AG09309 (cell line): Measurements from ENCODE around the gene PIKFYVE.

Experiments used
- DNase-seq: peaks from one replicate; pipeline ENCODE4 v3.0.0-alpha.2; 2010; ENCODE audit warnings: low read depth
- H3K4me3 ChIP-seq: 2 replicates; pipeline ENCODE4 v1.5.1; 2011; ENCODE audit warnings: mild to moderate bottlenecking, low read depth, low read length, moderate library complexity; ENCODE audit not compliant: control insufficient read depth
- TF ChIP-seq, protein P1 (sequence below): IDR thresholded peaks from 2 replicates; pipeline ENCODE4 v1.5.1; 2011; ENCODE audit warnings: mild to moderate bottlenecking, low read depth, low read length, inconsistent platforms; ENCODE audit not compliant: insufficient read depth, control insufficient read depth; ENCODE audit errors: missing control alignments

Gene PIKFYVE

DNA sequence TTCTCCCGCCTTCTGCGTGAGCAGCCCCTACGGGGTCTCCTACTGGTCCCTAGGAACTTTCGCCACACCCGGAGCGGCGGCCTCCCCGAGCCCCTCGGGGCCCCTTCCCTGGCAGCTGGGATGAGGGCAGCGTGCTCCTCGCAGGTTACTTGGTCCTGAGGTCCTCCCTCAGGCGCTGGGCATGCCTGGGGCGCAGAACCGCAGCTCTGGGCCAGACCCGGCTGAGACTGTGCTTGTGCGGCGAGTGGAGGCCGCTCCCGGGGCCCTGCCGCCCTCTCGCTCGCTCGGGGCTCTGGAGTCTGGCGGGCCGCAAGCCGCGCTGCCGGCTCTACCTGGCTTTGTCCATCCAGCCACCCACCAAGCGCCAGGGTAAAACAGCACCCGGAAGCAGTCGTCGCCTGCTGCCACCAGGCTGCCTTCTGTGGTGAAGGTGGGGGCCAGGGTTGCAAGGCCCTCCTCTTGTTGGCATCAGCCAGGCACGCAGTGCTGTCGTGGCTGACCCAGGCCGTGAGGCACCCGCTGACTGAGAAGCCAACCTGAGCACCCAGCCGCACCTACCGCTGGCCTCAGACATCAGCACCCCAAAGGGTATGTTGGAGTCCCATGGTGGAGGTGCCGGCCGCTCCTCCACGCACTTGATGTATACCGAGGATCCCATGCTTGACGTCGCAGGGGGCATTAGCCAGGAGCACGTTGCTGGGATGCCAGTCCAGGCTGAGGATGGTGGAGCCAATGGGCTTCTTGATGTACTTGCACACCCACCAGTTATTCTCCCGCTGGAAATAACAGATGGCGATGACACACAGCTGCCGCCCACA lies 94.4 kb downstream of the PIKFYVE start:
- TF ChIP-seq, protein P1, sequence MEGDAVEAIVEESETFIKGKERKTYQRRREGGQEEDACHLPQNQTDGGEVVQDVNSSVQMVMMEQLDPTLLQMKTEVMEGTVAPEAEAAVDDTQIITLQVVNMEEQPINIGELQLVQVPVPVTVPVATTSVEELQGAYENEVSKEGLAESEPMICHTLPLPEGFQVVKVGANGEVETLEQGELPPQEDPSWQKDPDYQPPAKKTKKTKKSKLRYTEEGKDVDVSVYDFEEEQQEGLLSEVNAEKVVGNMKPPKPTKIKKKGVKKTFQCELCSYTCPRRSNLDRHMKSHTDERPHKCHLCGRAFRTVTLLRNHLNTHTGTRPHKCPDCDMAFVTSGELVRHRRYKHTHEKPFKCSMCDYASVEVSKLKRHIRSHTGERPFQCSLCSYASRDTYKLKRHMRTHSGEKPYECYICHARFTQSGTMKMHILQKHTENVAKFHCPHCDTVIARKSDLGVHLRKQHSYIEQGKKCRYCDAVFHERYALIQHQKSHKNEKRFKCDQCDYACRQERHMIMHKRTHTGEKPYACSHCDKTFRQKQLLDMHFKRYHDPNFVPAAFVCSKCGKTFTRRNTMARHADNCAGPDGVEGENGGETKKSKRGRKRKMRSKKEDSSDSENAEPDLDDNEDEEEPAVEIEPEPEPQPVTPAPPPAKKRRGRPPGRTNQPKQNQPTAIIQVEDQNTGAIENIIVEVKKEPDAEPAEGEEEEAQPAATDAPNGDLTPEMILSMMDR: no peak
- no peak overlapping the region for H3K4me3 ChIP-seq
- DNase-seq: no peak

- no peak overlapping the region for H3K4me3 ChIP-seq
- TF ChIP-seq, protein P1: no peak
- no peak for DNase-seq
Measured at GRCh38 chr2:208361077-208361441, 95.0 kb downstream of the PIKFYVE start.

DNA sequence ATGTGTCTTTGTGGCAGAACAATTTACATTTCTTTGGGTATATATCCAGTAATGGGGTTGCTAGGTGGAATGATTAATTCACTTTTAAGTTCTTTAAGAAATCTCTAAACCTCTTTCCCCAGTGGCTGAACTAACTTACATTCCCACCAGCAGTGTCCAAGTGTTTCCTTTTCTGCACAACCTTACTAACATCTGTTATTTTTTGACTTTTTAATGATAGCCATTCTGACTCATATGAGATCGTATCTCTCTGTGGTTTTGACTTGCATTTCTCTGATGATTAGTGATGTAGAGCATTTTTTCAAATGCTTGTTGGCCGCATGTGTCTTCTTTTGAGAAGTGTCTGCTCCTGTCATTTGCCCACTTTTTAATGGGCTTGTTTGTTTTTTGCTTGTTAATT lies 97.4 kb downstream of the PIKFYVE start:
- TF ChIP-seq, protein P1: no peak
- peak; percentile 47 for DNase-seq
- no peak overlapping the region for H3K4me3 ChIP-seq

- DNase-seq: no peak
- TF ChIP-seq, protein P1: no peak
- H3K4me3 ChIP-seq: no peak overlapping the region
Measured at GRCh38 chr2:208366215-208367127, 100.4 kb downstream of the PIKFYVE start.

DNA sequence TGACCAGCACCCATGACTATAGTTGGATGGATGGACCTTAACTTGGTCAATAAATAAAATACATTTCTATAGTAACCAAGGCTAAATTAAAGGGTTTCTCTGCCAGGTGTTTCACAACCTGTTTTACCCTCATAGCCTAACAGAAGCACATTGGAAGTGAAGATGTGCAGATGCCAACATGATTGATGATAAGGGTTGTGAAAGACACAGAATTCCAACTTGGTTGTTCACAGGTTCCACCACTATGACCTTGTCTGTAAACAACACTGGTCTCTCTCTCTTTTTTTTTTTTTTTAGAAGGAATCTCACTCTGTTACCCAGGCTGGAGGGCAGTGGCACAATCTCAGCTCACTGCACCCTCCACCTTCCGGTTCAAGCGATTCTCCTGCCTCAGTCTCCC lies 103.0 kb downstream of the PIKFYVE start:
- DNase-seq: no peak

More for the DNA sequence above, 103.0 kb downstream of the PIKFYVE start:
- H3K4me3 ChIP-seq: no peak overlapping the region
- TF ChIP-seq, protein P1: no peak
